ENCODE results near the gene CNTNAP5. TPM values are rescaled to one million over a fixed set of nuclear protein-coding genes. Genes with fewer than 3 reads are reported as not detected.

The CNTNAP5 gene
- not detected for total RNA-seq
- under 1 TPM in 4 of 6 donors, not detected in 2; 0.03 to 0.29 (median 0.10) TPM for polyA plus RNA-seq (ENCODE audit: insufficient read length in 6 of 6)
- long read RNA-seq, donor 1, result 0 reads
- long read RNA-seq, donor 2, result 0 reads
- long read RNA-seq, donor 3, result 0 reads
- long read RNA-seq, donor 4, result 0 reads
- long read RNA-seq, donor 5, result 0 reads
- long read RNA-seq, donor 6, result 0 reads
- long read RNA-seq, donor 7, result 0 reads
- long read RNA-seq, donor 8, result 0 reads
- long read RNA-seq, donor 9, result 0 reads
- long read RNA-seq, donor 10, result 0 reads
- long read RNA-seq, donor 11, result 0 reads
- long read RNA-seq, donor 12, result 0 reads

DNA sequence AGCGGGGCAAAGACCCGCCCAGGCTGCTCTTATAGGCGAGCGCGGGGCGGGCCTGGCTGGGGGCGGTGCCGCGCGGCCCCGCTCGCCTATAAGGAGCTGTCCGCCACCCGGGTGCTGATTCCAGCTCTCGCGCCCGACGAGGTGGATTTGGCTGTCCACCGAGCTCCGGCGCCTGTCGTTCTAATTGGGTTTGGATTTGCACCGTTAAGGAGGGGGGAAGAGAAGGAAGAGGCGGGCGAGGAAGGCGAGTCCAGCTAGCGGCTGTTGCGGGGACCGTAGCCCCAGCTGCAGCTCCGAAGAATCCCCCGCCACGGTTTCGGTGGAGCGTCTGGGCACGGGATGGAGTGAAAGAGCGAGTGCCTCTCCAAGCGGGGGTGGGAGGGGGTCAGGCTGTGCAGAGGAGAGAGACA is at the start of gene CNTNAP5:
TSS of gene CNTNAP5 (plus strand) at position 117 of the 410 bp plus-strand sequence. CDS start 364 bp downstream, outside the sequence.
- H3K4me3 ChIP-seq, result no peak within 1 kb of the TSS
- H3K36me3 ChIP-seq, result no peaks in the 10 kb centered on the region
- intact Hi-C loops (cut with DNase I), result no loop called here
- H3K4me1 ChIP-seq, result no peaks in the 10 kb centered on the region
- H3K27ac ChIP-seq, result no peak within 1 kb of the TSS
- peak; percentile 57 to 80 (median 68) for DNase-seq
- TF ChIP-seq, protein P1, sequence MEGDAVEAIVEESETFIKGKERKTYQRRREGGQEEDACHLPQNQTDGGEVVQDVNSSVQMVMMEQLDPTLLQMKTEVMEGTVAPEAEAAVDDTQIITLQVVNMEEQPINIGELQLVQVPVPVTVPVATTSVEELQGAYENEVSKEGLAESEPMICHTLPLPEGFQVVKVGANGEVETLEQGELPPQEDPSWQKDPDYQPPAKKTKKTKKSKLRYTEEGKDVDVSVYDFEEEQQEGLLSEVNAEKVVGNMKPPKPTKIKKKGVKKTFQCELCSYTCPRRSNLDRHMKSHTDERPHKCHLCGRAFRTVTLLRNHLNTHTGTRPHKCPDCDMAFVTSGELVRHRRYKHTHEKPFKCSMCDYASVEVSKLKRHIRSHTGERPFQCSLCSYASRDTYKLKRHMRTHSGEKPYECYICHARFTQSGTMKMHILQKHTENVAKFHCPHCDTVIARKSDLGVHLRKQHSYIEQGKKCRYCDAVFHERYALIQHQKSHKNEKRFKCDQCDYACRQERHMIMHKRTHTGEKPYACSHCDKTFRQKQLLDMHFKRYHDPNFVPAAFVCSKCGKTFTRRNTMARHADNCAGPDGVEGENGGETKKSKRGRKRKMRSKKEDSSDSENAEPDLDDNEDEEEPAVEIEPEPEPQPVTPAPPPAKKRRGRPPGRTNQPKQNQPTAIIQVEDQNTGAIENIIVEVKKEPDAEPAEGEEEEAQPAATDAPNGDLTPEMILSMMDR (IDR thresholded peaks at IDR 0.05), result no peak
- H3K9me3 ChIP-seq, result no peaks in the 10 kb centered on the region
- peaks cover 15 to 46% of the 10 kb centered on the region in 2 donors for H3K27me3 ChIP-seq
- ATAC-seq, result peak; percentile 99

DNA sequence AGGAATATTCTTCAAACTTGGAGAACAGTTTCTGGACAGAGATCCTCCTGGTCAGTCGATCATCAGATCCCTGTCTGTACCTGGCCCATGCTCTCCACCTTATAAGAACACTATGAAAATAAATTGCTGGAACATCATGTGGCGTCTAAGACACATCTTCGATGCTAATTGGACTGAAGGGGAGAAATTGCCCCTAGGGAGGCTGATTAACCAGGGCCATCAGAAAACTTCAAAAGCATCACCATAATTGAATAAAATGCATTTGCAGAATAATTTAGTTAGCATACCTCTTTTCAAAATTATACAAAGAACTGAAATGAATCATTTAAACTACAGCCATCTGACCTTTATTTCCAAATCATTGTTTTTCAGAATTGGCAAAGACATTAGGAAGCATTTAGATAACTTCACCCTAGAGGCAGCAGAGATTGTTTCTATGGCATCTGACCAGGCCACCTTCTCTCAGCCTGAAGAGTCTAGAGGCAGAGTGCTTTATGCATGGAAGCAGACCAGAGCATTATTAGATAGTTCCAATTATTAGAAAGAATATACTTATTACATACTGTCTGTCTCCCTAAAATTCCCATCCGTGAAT is 48.9 kb upstream of the CNTNAP5 start:
- TF ChIP-seq, protein P1 (IDR thresholded peaks at IDR 0.05), result no peak
- Histone ChIP-seq H3K4me3 (no peak overlapping the region), H3K36me3 (no peaks in the 10 kb centered on the region), H3K27ac (no peak overlapping the region), H3K9me3 (peaks cover 0 to 6% of the 10 kb centered on the region in 2 donors), H3K27me3 (no peaks in the 10 kb centered on the region), H3K4me1 (no peaks in the 10 kb centered on the region)
- DNase-seq (no peak), ATAC-seq (no peak)
- intact Hi-C loops (cut with DNase I), result no loop called here

DNA sequence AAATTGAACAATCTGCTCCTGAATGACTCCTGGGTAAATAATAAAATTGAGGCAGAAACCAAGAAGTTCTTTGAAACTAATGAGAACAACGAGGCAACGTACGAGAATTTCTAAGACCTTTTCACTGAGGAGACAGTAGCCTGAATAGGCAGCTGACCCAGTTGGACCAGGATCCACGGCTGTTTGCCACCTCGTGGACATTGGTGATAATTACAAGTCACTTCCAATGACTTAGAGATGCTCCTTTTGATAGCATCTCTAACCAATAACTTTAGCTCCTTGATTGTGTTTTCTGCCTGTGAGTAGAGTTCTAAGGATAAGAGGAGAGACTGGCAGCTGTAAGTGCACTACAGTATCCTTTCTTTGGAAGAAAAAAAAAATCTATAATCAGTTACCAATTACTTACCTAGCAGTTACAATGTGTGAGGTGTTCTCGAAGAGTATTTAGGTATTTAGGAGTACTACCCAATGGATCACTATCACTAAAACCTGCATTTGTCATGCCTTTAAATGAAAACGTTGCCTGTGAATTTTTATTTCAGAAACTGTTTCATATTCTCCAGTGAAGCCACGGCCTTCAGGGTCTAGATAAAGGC is 31.3 kb upstream of the CNTNAP5 start:
- Histone ChIP-seq H3K27ac (no peak overlapping the region), H3K4me3 (no peak overlapping the region), H3K4me1 (no peaks in the 10 kb centered on the region), H3K9me3 (no peaks in the 10 kb centered on the region), H3K36me3 (no peaks in the 10 kb centered on the region), H3K27me3 (no peaks in the 10 kb centered on the region)
- intact Hi-C loops (cut with DNase I), result no loop called here
- DNase-seq (peak in 2 of 4 donors; percentile 14 to 47), ATAC-seq (peak; percentile 79)
- TF ChIP-seq, protein P1 (IDR thresholded peaks at IDR 0.05), result peak; percentile 35 to 39

DNA sequence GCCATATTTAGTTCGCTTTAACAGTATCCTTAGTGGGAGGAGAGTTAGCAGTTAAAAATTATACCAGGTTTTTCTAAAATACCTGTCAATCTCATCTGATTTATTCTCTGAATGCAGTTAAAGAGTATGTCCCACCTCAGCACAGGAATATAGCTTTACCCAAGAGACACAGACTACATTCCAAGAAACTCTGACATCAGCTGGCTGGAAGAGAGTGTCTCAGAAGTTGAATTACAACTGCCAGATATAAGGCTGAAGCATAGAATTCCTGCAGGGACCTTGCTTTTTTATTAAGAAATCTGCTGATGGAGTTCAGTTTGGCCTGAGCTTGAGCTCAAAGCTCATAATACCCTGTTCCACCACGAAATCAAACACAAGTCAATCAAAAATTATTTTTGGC is 25.4 kb upstream of the CNTNAP5 start:
- no peak overlapping the region for H3K27ac ChIP-seq
- no peaks in the 10 kb centered on the region for H3K27me3 ChIP-seq
- TF ChIP-seq, protein P1 (IDR thresholded peaks at IDR 0.05), result no peak
- H3K4me1 ChIP-seq, result no peaks in the 10 kb centered on the region
- no peaks in the 10 kb centered on the region for H3K36me3 ChIP-seq
- no peak overlapping the region for H3K4me3 ChIP-seq
- ATAC-seq, result no peak
- H3K9me3 ChIP-seq, result no peaks in the 10 kb centered on the region
- no peak for DNase-seq
- intact Hi-C loops (cut with DNase I), result no loop called here

Data from left lung (tissue), 14 donors.